Measurements from ENCODE around the gene ACSL3.

The ACSL3 gene

GRCh38 chr2:222944552-222944951, 83.7 kb downstream of the ACSL3 start:
- no peak for DNase-seq

GRCh38 chr2:222944971-222945740, 84.3 kb downstream of the ACSL3 start:
- DNase-seq = no peak

- no peak for DNase-seq
Observed at GRCh38 chr2:222945887-222946286, 85.1 kb downstream of the ACSL3 start.

GRCh38 chr2:222946700-222947287, 86.0 kb downstream of the ACSL3 start:
- no peak for DNase-seq

- no peak for DNase-seq
Observed at GRCh38 chr2:222949073-222949472, 88.2 kb downstream of the ACSL3 start.

GRCh38 chr2:222949690-222950323, 89.0 kb downstream of the ACSL3 start:
- no peak for DNase-seq

GRCh38 chr2:222950638-222951285, 89.9 kb downstream of the ACSL3 start:
- DNase-seq = no peak

GRCh38 chr2:222952204-222952603, 91.4 kb downstream of the ACSL3 start:
- no peak for DNase-seq

- no peak for DNase-seq
Observed at GRCh38 chr2:222955008-222955407, 94.2 kb downstream of the ACSL3 start.

- DNase-seq = no peak
Observed at GRCh38 chr2:222959358-222959757, 98.5 kb downstream of the ACSL3 start.

- DNase-seq = no peak
Observed at GRCh38 chr2:222960126-222960525, 99.3 kb downstream of the ACSL3 start.

- no peak for DNase-seq
Observed at GRCh38 chr2:222963641-222964040, 102.8 kb downstream of the ACSL3 start.

- DNase-seq = no peak
Observed at GRCh38 chr2:222964376-222965031, 103.7 kb downstream of the ACSL3 start.

GRCh38 chr2:222965555-222965954, 104.7 kb downstream of the ACSL3 start:
- no peak for DNase-seq

- DNase-seq = no peak
Observed at GRCh38 chr2:222968550-222969155, 107.8 kb downstream of the ACSL3 start.

GRCh38 chr2:222969491-222969890, 108.7 kb downstream of the ACSL3 start:
- no peak for DNase-seq

GRCh38 chr2:222972420-222972819, 111.6 kb downstream of the ACSL3 start:
- DNase-seq = no peak

- DNase-seq = no peak
Observed at GRCh38 chr2:222973237-222973636, 112.4 kb downstream of the ACSL3 start.

- DNase-seq = no peak
Observed at GRCh38 chr2:222973733-222974132, 112.9 kb downstream of the ACSL3 start.

GRCh38 chr2:222976521-222977061, 115.8 kb downstream of the ACSL3 start:
- DNase-seq = no peak

GRCh38 chr2:222977121-222977520, 116.3 kb downstream of the ACSL3 start:
- DNase-seq = no peak

- DNase-seq = no peak
Observed at GRCh38 chr2:222978850-222979249, 118.0 kb downstream of the ACSL3 start.

All from activated CD4-positive, alpha-beta T cell treated with anti-CD3 and anti-CD28 coated beads, Interleukin-2, amount 50 U/mL, for 1 hour (primary cell).